GM18502 (cell line): ENCODE data around the gene INF2.

Experiments used
- ATAC-seq: cut with Tn5 transposase; IDR thresholded peaks from one replicate; pipeline ENCODE4 v1.9.1; 2021; ENCODE audit warnings: mild to moderate bottlenecking; ENCODE audit not compliant: unreplicated experiment, poor library complexity

The INF2 gene

DNA sequence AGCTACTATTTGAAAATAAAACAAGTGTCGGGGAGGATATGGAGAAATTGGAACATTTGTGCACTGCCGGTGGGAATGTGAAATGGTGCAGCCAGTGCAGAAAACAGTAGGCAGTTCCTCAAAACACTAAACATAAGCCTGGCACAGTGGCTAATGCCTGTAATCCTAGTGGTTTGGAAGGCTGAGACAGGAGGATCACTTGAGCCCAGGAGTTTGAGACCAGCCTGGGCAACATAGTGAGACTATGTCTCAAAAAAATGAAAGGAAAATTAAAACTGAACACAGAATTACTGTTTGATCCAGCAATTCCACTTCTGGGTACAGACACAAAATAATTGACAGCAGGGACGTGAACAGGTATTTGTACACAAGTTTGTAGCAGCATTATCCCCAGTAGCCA is 76.1 kb downstream of the INF2 start:
- ATAC-seq, result no peak

DNA sequence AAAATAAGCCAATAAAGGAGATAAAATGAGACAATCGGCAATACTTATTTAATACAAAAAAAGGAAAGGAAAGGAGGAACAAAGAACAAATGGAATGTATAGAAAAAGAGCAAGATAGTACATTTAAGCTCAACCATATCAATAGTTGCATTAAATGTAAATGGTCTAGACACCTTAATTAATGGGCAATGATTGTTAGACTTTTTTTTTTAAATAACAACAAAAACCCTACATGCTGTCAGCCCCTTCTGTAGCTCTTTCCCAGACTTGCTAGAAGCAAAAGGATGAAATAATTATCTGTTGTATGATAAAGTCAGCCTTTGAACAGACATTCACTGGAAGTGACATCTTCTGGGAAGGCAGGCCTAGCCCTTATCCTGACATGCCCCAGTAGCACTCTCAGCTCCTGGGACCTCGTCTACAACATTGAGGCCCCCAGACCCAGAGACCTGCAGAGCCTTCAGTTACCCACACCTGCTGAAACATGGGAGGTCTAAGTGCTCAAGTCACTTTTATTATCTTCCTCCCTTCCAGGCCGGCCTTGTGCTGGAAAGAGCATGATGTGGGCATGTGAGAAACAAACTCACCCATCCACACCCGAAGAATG is 76.9 kb downstream of the INF2 start:
- ATAC-seq, result no peak

DNA sequence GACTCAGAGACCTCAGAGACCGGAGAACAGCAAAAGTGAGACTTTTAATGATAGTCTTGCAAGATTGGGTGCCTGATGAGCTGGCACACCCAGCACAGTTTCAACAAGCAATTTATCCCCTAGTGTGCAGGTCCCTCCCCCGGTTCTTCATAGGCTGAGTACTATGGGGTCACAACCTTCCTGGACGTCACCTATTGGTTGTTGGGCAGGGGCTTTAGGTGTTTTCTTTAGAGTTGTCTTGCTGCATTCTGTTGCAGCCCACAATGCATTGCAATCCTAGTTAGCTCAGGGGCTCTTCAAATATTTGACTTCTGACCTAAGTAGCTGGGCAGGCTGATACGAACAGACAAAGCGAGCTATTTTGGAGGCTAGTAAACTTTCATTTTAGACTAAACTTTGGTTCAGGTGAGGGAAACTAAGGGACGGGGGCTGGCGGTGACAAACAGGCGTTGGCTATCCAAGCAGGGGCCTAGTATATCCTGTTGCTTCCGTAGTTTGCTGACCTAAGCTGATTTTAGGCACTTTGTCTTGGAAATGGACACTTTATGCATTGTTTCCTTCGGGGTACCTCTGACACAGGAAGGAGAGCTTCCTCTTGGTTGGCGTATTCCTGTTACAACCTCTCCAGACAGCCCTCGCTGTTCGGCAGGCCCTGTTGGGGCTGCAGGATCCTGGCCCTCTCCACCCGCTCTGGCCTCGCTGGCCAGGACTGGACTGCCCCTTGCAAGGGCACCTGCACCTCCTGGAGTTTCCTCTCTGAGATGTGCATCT is 77.6 kb downstream of the INF2 start:
- ATAC-seq, result no peak

DNA sequence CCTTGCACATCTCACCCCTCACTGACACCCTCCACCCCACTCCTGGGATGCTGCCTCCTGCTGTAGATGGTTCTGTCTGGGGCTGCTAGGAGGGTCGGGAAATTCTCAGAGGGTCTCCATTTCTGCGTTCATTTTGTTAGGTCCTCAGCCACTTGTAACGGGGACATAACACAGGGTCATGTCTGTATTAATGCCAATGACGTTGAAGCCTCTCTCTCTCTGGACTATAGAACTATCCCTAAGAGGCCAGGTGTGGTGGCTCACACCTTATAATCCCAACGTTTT is 78.2 kb downstream of the INF2 start:
- no peak for ATAC-seq

DNA sequence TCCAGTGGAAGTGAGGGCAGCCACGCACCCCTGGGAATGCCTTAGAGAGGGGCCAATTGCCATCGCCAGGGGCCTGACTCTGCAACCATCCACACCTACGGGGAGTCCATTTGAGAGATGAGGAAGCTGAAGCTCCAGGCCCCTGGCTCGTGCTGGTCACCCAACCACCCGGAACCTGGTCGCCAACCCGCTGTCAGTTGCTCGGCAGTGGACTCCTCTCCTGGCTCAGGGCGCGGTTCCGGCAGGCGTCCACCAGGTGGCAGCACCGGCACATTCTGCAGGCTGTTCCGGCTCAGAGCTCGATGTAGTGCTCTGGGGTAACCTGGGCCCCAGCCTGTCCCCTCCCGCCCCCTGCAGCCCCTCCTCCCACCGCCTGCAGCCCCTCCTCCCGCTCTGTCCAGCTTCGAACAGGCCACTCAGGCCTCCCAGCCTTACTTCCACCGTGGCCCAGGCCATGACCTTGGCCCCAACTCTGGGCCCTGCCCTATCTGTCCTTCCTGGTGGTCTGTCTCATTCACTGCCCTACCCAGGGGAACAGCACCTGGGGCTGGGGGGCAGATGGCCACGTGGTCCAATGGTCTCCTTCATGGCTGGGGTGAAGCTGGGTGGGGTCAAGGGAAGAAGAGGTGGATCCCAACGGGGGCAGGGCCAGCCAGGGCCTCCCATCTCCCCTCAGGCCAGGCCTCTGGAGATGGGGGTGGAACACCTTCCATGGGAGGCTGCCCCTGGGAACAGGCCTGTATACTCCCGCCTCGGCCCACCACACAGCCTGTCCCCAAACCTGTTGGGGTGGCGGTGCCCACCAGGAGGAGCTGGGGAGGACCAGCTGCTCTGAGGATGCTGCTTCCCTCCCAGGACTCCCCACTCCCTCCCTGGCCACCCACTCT is 79.3 kb downstream of the INF2 start:
- peak; percentile 59 for ATAC-seq

DNA sequence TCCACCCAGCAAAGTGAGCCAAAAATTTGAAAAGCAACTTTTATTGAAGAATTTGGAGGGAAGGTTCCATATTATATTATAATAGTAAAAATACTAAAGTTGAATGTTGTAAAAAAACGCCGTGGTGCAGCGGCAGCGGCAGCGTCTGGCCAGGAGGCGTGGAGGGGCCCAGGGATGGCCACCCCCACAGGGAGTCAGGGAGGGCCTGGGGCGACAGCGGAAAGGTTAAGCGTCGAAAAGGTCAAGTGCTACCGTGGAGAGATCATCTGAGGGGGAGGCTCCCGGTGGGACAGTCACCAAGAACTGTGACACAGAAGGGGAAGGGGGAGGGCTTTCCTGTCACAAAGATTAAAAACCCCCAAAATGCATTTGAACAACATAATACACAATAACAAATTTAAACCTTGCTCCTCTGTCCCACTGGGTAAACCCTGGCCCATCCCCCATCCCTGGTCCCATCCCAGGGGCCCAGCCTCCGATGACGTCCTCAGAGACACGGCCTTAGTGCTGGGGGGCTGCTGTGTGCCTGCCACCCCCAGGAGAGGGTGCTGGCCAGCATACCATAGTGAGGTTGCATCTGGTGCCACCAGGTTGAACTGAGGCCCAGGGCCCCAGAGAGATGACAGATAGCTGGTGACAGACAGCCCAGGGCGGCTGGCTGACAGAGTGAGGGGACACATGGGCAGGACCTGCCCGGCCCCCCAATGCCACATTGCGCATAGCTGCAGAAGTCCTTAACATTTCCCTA is 80.1 kb downstream of the INF2 start:
- ATAC-seq, result no peak

DNA sequence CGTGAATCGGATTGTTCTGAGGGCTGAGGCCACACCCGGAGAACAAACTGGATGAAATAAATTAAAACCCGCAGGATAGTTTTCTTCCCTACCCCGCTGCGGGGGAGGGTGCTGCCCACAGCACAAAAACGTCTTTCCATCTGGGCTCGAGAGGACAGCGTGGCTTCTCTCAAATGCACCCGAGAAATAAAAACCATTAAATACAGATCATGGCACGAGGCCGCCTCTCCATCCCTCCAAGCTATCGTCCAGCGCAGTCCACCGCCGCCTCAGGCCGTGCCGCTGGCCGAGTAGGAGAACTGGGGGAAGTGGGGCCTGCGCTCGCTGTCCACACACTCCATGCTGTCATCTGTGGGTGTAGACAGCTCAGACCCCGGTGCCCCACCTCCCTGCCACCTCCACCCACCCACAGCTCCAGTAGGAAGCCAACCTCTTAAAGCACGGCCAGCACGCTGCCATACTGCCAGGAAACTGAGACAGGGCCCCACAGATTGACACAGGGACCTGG is 80.7 kb downstream of the INF2 start:
- no peak for ATAC-seq

DNA sequence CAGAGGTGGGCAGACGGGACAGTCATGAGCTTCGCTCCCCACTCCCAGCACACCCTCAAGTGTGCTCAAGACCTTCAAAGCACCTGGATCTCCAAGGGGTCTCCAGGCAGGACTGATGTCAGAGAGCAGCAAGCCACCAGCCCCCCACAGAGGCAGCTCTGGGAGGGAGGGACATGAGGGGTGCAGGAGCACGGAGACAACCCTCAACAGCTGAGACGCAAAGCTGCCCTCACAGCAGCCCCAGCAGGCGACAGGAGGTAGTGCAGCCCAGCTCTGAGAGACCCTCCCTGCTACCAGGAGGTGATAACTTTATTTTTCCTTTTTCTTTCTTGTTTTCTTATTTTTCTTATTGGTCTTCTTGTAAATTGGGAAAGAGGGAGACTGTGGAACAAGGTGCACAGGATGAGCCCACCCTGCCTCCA is 81.4 kb downstream of the INF2 start:
- no peak for ATAC-seq

DNA sequence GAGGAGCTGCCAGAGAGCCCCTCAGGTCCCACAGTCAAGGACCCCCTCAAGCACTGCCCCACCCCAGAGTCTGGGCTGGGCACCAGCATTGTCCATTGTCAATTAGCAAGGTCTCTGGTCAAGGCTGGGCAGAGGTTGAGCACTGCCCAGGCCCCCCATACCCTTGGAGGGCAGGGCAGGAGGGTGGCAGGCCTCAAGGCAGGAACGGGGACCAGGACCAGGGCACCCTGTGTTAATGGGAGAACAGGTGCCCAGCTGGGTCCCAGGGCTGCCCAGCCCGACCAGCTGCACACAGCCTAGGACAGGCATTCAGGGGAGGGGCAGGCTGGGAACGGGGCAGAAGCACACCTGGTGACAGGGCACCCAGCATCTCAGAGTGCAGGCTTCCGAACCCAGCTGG is 82.0 kb downstream of the INF2 start:
- ATAC-seq, result no peak
